Activated CD8-positive, alpha-beta memory T cell treated with anti-CD3 and anti-CD28 coated beads for 1 hour (primary cell): Measurements from ENCODE around the gene EMSY.
"Not testable (repeated sequence)": the region's sequence is repeated elsewhere in the genome, so short reads cannot be mapped to it uniquely, and the experiment has no call there.

ENCODE experiments used
- DNase-seq, 2 donors: peaks; one replicate each; pipeline ENCODE4 v3.0.0-alpha.2; 2020; ENCODE audit warnings: low read depth in 1 of 2; ENCODE audit errors: extremely low read depth in 1 of 2

EMSY gene

DNA sequence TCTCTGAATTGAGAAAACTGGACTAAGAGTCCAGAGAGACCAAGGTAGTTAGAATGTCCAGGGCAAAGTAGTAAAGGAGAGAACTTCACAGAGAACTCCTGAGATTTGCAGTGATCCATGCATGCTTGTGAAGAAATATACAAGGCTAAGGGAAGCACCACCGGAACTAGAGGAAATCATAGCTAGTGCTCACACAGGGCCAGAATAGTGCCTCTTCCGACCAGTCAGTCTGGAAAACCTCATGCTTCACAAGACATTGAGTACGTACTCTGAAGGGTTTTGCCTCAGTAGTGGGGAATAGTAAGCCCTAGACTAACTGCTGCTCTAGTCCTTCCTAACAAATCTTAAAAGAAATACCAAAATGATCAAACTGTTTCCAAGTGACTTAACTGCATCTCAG, 117.7 kb downstream of the EMSY start:
- no peak for DNase-seq

DNA sequence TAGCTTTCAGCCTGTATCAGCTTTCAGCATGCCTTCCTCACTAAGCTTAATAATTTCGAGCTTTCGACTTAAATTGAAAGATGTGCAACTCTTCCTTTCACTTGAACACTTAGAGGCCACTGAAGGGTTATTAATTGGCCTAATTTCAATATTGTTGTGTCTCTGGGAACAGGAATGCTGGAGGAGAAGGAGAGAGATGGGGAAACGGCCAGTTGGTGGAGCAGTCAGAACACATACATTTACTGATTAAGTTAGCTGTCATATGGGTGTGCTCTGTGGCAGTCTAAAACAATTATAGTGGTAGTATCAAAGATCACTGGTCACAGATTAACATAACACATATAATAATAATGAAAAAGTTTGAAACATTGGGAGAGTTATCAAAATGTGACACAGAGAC, 119.5 kb downstream of the EMSY start:
- no peak for DNase-seq

DNA sequence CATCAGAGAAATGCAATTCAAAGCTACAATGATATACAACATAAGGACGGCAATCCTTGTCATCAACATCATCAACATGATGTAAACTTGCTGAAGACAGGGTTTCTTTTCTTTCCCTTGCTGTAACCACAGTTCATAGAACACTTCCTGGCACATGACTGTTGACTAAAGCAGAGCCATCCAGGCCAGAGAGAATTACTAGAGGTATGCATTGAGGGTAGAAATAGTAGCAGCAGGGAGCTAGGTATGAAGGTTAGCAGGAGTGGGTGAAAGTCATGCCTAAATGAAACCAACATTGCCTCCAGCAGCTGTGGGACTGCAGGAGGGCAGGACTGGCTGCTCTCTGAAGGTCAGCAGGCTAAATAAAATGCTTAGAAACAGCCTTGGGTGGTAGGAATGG, 122.0 kb downstream of the EMSY start:
- DNase-seq = no peak

DNA sequence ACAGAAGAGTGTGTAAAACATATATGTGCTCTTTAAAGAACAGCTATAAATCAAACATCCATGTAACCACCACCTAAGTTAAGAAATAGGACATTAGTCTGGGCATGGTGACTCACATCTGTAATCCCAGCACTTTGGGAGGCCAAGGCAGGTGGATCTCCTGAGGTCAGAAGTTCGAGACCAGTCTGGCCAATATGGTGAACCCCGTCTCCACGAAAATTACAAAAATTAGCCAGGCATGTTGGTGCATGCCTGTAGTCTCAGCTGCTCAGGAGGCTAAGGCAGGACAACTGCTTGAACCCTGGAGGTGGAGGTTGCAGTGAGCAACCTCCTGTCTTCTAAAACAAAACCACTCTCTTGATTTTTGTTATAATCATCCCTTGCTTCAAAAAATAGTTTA, 122.4 kb downstream of the EMSY start:
- no peak for DNase-seq

DNA sequence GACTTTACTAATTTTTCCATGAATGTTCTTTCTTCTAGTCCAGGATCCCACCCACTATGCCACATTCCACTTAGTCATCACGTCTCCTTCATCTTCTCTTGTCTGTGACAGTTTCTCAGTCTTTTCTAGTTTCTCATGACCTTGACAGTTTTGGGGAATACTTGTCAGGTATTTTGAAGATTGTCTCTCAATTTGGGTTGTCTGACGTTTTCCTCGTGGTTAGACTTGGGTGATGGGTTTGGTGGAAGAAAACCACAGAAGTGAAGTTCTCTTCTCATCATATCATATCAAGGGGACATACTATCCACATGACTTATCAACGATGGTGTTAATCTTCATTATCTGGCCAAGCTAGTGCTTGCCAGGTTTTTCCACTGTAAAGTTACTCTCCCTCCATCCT, 123.3 kb downstream of the EMSY start:
- no peak for DNase-seq

DNA sequence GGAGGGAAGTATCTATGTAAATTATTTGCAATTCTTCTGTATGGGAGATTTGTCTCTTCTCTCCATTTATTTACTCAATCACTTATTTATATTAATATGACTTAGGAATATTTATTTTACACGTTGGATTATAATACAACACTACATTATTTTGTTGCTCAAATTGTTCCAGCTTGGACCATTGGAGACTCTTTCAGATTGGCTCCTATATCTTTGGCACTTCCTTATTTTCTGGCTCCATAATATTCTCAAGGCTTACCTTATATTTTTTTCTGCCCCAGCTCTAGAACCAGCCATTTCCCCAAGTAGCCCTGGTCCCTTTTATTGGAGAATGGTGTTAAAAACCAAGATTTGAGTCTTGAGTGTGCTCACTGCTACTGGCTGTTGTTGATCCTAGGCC, 123.8 kb downstream of the EMSY start:
- no peak for DNase-seq

DNA sequence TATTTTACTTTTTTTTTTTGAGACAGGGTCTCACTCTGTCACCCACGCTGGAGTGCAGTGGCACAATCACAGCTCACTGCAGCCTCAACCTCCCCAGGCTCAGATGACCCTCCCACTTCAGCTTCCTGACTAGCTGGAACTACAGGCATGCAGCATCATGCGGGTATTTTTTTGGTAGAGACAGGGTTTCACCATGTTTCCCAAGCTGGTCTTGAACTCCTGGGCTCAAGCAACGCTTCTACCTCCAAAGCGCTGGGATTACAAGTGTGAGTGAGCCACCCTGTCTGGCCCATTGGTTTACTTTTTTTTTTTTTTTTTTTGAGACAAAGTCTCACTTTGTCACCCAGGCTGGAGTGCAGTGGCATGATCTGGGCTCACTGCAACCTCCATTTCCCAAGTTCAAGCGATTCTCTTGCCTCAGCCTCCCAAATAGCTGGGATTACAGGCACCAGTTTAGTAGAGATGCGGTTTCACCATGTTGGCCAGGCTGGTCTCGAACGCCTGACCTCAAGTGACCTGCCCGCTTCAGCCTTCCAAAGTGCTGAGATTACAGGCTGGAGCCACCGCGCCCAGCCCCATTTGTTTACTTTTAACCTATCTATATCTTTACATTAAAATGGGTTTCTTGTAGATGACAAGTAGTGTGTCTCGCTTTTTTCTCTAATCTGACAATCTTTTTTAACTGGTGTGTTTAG, 127.5 kb downstream of the EMSY start:
- DNase-seq = not testable (repeated sequence)

DNA sequence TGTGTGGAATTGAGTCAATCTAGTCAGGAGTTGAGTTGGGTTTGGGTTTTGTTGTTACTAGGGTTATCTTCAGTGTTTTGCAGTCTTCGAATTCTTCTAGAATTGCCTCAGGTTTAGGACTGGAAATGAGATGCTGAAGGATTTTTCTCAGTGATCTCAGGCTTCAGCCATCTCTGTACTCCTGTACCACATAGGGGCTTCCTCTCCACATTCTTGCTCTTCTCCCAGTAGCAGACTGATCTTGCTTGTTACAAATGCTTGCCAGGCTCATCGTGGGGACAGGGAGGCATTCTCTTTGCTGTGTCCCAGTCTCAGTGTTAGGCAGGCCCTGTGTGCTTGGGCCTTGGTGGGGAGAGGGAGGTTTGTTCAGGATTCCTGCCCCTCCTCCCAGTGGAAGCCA, 129.6 kb downstream of the EMSY start:
- no peak for DNase-seq

DNA sequence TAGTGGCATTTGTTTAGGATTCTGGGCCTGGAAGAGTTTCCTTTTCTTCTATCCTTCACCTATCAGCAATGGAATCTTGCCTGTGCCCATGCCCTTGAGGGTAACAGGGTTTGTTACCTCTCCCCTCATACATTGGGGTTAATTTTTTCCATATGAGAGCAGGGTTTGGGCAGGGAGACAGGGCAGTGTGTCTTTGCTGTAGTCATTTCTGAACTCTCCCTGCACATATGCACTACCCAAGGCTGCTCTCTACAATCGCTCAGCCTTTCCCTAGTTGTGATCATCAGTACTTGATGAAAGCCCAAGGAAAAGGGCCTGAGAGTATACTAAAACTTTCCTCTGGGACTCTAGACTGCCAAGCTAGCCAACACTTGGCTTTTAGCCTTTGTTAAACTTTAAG, 130.1 kb downstream of the EMSY start:
- no peak for DNase-seq

DNA sequence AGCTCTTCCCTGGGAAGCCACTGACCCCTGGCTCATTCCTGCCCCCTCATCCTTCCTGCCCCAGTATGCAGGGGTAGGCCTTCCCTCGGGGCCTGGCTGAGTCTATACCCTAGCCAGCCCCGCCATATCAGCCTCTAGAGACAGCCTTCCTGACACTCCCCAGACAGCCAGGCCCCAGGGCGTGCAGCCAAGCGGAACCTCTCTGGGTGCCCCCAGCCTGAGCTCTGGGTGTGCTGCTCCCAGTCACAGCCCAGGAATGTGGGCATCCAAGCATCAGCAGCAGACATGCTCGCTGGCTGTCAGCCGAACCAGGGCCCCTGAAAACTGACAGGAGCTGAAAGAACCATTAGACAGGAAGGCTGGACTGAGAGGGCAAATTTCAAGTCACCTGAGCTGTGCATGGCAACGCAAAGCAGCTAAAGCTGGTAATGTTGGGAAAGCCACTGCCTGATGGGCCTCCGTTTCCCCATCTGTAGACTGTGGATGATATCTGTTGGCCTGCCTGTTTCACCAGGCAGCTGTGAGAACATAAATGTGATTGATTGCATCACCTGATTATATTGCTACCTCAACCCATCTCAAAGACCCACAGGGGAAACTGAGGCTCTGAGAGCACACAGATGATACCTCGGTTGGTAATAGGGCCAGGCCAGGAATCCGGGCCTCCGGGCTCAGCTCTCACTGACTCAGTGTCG, 132.6 kb downstream of the EMSY start:
- no peak for DNase-seq

DNA sequence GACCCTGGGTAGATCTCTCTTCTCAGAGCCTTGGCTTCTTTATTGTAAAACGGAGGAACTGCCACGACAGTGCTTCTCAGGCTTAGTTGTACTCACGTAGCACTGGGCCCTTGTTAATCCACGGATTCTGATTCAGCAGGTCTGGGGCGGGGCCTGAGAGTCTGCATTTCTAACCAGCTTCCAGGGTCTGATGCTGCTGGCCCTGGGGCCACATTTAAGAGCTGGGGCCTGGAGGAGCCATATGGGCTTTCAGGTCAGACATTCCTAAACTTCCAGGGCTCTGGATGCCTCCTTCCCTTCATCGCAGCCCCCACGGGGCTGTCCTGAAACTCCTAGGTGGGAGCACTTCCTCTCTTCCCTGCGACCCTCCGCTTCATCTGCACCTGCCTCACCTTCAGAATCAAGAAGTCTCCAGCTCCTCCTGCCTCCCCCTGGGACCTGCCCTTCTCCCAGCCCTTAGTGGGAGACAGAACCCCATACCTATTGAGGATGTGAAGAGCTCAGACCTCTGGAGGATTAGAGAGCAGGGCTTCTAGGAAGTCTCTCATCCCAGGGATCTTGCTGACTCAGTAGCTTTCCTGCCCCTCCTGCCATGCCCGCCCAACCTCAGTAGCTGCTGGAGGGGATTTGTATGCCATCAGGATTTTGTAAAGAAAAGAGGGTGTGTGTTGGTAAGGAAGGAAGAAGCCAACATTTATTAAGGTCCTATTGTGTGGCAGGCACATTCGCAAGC, 133.3 kb downstream of the EMSY start:
- no peak for DNase-seq

DNA sequence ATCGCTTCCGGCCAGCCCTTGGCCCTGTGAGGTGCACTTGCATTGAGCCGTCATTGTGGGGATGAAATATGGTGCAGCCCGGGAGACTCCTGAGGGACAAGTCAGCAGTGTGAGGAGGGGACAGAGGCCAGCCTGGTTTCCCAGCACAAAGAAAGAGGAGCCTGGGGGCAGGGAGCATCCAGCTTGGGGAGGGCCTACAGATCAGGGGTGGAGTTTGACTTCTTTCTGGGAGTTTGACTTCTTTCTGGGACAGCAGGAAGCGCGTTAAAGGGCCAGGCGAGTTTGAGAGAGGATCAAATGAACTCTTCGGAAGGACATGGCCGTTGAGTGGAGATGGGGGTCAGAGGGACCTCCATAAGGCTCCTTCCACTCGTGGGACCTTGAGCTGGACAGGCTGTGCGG, 133.8 kb downstream of the EMSY start:
- no peak for DNase-seq

DNA sequence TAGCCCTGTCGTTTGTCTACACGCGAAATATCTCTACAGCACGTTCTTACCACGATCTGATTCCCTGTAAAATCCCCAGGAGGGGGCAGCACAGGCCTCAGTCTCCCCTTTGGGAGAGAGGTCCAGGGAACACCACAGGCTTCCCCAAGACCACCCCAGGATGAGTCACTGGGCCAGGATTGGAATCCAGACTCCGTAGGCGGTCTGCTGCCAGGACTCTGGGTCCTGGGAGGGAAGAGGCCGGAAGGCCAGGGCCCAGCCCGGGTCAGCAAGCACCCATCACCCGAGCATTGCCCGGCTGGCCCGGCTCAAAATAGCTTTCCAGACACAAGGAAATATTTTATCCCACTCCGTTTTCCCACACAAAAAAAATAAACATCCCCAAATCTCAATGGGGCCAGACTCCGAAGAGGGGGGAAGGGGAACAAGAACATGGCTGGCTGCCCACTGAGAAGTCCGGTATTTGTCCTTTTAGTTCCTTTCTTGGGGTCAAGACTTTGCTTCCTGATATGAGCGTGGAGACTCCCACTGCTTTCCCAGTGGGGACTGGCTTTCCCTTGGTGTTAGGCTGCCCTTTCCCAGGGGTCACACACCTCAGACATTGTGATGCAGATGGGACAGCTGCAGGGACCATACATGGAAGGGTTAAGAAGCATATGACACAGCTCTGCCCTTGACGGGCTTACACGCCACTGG, 134.4 kb downstream of the EMSY start:
- DNase-seq = no peak

DNA sequence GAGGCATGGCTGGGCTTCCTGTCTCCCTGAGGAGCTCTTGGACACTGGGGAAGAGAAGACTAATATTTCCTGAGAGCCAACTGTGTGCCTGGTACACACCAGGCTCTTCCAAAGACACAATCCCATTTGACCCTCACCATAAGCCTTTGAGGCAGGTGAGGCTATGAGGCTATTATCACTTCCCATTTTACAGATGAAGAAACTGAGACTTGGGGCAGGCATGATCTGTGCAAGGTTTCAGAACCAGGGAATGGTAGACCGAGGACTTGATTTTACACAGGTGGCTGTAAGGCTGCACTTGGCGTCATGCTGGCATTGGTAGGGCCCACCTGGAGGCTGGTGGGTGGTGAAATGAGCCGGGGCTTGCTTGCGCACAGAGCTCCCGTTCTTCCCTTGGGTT, 134.9 kb downstream of the EMSY start:
- DNase-seq = no peak

DNA sequence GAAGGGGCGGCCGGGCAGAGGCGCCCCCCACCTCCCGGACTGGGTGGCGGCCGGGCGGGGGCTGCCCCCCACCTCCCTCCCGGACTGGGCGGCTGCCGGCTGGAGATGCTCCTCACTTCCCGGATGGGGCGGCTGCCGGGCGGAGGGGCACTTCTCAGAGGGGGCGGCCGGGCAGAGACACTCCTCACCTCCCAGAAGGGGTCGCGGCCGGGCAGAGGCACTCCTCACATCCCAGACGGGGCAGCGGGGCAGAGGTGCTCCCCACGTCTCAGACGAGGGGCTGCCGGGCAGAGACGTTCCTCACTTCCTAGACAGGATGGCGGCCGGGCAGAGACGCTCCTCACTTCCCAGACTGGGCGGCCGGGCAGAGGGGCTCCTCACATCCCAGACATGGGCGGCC, 137.7 kb downstream of the EMSY start:
- DNase-seq = not testable (repeated sequence)

DNA sequence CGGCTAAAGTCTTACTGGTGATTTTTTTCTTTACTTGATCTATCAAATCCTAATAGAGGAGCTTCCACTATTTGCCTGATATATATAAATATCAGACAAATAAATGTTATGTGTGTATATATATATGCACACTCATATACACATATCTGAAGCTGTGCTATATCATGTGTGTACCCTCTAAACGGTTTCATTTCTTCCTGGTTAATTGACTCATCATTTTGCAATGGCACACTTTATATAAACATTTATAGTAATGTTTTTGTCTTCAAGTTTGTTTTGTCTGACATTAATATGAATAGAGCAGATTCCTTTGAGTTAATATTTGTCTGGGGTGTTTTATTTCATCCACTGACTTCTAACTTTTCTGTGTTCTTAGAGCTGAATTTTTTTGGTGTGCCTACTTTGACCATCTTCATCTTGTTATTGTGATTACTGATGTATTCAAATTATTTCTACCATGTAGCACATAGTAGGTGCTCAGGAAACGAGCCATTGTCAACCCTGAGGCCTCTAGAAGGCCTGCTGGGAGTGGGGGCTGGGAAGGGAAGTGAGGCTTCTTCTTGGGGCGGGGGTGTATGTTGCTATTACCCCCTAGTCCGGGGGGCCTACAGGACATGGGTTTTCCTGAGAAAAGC, 143.1 kb downstream of the EMSY start:
- DNase-seq = no peak

DNA sequence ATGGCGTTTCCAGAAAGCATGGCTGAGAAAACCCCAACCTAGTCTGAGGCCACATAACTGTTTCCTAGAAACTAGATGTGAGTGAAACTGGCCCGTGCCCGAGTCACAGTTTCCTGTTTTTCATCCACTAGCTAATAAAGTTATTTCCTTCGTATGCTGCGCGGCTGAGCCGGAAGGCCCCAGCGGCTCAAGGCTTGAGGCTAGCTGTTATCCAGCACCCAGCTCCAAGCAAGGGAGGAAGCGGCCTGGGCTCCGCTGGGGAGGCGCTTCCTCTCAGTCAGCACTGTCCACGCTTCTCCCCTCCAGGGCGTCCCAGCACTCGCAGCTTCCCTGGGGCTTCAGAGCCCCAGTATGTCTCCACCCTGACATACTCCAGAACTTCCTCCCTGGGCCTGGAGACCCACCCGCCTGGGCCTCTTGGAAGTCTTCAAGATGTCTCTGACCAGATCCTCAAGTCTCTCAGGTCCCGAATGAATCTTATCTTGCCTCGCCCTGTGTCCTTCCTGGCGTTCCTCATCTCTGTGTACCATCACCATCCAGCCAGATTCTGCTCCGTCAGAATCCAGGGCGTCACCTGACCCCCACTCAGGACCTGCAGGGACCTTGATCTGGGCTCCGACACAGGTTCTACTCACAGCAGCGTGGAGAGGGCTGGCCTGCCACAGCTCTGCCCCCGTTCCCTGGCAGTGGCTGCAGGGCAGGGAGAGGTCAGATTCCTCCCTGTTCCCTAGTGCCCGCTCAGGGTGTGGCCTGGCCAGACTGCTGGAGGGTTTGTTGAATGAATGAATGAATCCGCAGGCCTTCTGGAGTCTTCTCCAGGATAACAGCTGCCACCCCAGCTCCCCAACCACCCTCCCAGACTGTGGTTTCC, 143.9 kb downstream of the EMSY start:
- DNase-seq = no peak

DNA sequence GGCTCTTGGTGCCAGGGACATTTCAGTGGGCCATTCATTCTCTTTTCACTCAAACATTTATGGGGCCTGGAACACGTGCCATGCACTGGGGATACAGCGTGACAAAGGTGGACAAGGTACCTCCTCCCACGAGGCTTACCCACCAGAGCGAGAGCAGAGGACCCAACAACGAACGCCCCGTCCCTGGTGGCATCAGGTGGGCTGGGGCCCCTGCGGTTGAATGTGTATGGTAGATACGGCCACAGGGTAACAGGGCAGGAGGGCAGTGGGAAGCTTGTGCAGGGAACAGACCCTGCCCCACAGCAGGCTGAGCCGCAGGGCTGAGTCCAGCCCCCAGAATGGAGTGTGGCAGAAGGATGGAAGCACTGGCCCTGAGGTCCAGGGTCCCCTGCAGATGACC, 144.7 kb downstream of the EMSY start:
- no peak for DNase-seq

DNA sequence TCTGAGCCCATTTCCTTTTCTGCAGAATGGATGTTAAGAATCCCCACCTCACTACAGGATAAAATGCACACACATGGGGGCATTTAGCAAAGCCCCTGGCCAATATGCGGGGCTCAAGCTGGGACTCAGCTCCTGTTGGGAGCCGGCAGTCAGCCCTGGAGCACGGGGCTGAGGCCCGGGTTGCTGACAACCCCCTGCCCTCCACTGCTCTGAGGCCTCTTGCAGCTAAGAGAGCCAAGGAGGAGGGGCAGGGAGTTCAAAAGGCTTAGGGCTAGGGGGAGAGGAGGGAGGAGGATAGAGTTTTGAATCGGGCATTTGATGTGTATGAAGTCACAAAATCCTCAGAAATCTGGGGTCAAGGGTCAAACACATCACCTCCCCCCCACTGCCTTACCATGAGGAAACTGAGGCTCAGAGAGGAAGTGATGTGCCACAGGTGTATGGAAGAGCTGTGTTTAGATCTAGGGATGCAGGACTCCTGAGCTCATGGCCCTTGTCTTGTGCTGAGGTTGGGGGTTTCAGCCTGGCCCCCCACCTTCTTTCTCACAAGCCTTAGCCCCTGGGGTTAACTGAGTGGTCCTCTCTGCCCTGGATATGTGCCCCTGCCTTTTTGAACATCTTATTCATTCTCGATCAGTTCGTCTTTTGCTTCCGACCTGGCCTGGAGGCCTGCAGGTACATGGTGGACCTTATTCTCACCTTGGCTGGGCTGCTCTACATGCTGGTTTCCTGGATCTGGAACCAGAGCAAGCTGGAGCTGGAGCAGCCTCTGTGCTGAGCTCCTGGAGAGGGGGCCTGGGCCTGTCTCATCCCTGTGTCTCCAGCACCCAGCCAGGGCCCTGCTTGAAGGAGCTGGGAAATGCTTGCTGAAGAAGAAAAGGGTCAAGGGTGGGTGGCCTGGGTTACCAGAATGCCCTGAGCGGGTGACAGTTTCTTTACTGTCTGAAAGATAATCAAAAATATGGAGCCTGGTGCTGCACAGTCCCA, 145.4 kb downstream of the EMSY start:
- DNase-seq = no peak
